GM15510 (cell line): ENCODE results near the gene FAM83B.

Source experiments
- POLR2A ChIP-seq: IDR thresholded peaks from 3 replicates; pipeline ENCODE4 v1.6.1; 2011; ENCODE audit warnings: borderline replicate concordance; ENCODE audit not compliant: insufficient read length; ENCODE audit errors: extremely low read depth

Gene FAM83B

DNA sequence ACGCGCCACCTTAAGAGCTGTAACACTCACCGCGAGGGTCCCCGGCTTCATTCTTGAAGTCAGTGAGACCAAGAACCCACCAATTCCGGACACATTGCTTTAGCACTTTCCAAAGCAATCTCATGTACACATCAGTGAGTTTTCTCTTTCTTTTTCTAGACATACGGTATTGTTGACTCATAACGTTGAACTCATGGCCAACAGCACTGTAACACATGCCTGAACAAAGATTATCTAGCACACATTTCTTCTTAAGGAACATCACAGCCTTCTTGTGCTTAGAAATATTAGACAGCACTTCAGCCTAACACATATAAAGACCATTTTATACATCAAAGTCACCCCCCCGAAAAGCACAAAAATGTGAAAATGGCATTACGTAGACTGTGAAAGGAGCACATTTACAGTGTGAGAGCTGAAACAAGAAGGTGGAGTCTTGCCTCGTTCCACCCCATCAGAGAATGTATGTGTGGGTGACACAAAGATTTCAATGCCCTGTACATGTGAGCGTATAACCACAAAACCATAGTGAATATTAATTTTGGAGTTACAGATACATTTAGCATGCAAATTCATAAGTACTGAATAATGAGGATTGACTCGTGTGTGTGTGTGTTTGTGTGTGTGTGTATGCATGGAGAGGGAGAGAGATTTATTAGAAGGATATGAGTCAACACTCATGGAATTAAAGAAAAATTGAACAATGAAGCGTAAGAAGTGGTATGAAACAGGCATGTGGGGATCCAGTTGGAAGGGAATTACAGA is 134.1 kb downstream of the FAM83B start:
- no peak for TF ChIP-seq POLR2A

DNA sequence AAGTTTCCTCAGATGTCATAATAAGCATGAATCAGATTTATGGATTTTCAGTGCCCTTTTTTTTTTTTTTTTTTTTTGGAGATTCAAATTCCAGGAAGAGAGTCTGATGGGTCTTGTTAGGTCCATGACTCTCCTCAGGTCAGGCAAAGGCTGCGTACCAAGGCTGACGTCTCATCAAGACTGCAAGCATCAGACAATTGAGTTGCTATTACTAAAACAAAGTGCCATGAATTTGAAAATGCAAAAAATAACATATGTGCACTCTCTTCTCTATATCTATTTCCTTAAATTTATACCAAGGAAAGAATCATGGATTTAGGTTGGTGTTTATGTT is 134.7 kb downstream of the FAM83B start:
- no peak for TF ChIP-seq POLR2A

DNA sequence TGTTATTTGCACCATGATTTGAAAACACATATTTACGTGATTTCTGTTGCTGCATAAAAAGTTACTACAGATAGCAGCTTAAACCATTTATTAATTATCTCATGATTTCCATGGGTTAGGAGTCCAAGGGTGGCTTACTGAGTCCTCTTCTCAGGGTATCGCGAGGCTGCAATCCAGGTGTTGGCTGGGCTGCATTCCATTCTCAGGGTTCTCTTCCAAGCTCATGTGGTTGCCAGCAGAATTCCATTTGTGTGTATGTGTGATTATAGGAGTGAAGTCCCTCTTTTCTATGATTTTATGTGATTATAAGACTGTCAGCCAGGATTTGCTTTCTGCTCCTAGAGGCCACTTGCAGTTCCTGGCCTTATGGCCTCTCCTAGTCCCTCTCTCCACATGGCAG is 135.1 kb downstream of the FAM83B start:
- TF ChIP-seq POLR2A = no peak

DNA sequence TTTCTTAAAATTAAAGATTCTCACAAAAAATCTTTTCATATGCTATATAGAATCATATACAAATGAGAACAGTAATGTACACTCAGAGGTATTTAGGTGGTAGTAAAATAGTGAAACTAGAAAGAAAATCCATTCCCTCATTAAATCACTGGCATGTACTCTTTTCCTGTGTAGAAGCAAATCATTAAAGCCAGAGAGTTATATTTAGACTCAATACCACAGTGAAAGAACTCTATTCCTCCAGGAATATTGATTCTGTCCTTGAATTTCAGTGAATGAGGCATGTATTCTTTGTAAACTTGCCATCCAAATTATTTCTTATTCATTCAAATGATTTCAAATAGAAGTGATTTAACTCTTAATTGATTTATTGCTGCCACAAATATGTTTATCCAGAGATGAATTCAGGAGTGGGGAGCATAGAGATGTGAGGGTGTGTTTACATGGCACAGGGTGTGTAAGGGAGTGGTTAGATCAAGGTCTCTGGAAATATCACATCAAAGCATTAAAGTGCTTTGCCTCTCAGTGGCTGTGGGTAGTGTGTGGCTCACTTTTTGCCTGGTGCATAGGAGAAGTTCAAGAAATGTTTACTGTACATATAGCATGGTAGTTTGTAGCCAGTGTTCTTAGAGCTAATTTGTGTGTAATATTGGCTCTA is 141.2 kb downstream of the FAM83B start:
- no peak for TF ChIP-seq POLR2A

DNA sequence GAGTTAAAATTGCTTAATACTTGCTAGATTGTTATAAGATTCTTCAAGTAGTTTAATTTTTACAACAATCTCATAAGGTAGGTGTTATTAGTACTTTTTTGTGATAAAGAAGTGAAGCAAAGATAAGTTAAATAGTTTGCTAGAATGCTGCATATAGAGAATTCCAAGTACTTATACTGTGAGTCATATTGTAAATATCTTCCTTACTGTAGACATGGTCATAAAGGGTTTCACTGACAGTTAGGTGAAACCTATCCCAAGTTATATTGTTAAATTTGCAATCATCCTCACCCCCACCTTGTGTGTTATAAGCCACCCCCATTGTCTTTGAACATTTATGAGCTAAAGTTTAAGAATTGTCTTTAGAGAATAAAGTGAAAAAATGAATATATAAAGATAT is 142.0 kb downstream of the FAM83B start:
- TF ChIP-seq POLR2A = no peak

DNA sequence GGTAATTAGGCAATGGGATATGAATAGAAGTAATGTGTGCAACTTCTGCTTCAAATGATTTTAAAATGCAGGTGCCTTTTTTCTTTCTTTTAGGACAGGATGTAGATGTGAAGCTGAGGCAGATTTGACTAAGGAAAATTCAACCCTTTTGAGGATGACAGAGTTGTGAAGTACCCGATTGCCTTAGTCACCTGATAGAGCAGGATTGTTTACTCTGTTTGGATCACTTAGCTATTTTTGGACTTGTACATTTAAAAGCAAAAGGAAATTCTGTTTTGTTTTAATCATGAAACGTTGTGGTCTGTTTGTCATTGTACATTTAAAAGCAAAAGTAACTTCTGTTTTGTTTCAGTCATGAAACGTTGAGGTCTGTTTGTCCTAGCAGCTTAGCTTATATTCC is 143.4 kb downstream of the FAM83B start:
- no peak for TF ChIP-seq POLR2A
